HepG2 (cell line): ENCODE results near the gene PRSS8. TPM values are rescaled to one million over a fixed set of nuclear protein-coding genes. Genes with fewer than 3 reads are reported as not detected.

Source experiments
- AGO2 ChIP-seq: fragments of 200-400 bp; formaldehyde crosslinking; optimal IDR thresholded peaks from 2 replicates; pipeline ENCODE3; 2017; ENCODE audit warnings: mild to moderate bottlenecking, low read depth, low read length, moderate library complexity
- ATF2 ChIP-seq: sonication (generic); formaldehyde crosslinking; IDR thresholded peaks from 2 replicates; pipeline ENCODE4 v1.4.0; 2020; ENCODE audit warnings: missing genetic modification reagents
- CC2D1A ChIP-seq: sonication (generic); formaldehyde crosslinking; IDR thresholded peaks from 2 replicates; pipeline ENCODE4 v1.8.1; 2023; ENCODE audit warnings: mild to moderate bottlenecking, missing genetic modification reagents
- ETV6 ChIP-seq: sonication (generic); formaldehyde crosslinking; conservative IDR thresholded peaks from 2 replicates; pipeline ENCODE4 v1.4.0; 2020; ENCODE audit warnings: missing genetic modification reagents
- HNF1B ChIP-seq: sonication (generic); formaldehyde crosslinking; IDR thresholded peaks from 2 replicates; pipeline ENCODE4 v1.5.1; 2020; ENCODE audit warnings: mild to moderate bottlenecking, moderate library complexity, missing genetic modification reagents
- HOMEZ ChIP-seq: IDR thresholded peaks from 2 replicates; pipeline ENCODE4 v1.6.1; 2016; ENCODE audit warnings: low read depth
- IKZF5 ChIP-seq: IDR thresholded peaks from 2 replicates; pipeline ENCODE4 v1.6.1; 2018; ENCODE audit warnings: missing genetic modification reagents, mild to moderate bottlenecking, missing compliant biosample characterization
- JARID2 ChIP-seq: sonication (generic); formaldehyde crosslinking; IDR thresholded peaks from 2 replicates; pipeline ENCODE4 v1.8.1; 2023; ENCODE audit warnings: missing genetic modification reagents, inconsistent platforms; ENCODE audit not compliant: insufficient replicate concordance
- MLXIP ChIP-seq: sonication (generic); formaldehyde crosslinking; IDR thresholded peaks from 2 replicates; pipeline ENCODE4 v1.9.0; 2021; ENCODE audit warnings: missing genetic modification reagents, borderline replicate concordance
- NFKBIZ ChIP-seq: IDR thresholded peaks from 2 replicates; pipeline ENCODE4 v1.6.1; 2018; ENCODE audit warnings: missing genetic modification reagents, missing compliant biosample characterization
- NFYB ChIP-seq: sonication (generic); formaldehyde crosslinking; IDR thresholded peaks from 2 replicates; pipeline ENCODE4 v1.4.0; 2020; ENCODE audit warnings: missing genetic modification reagents
- RBFOX2 ChIP-seq: fragments of 200-400 bp; formaldehyde crosslinking; IDR thresholded peaks from 2 replicates; pipeline ENCODE4 v1.6.1; 2017; ENCODE audit warnings: low read depth, mild to moderate bottlenecking, low read length
- REPIN1 ChIP-seq: sonication (generic); formaldehyde crosslinking; IDR thresholded peaks from 2 replicates; pipeline ENCODE4 v1.8.0; 2022; ENCODE audit warnings: missing genetic modification reagents, low read depth, mild to moderate bottlenecking, borderline replicate concordance
- SSRP1 ChIP-seq: IDR thresholded peaks from 2 replicates; pipeline ENCODE4 v1.6.1; 2016; ENCODE audit warnings: control low read depth
- THAP8 ChIP-seq: sonication (generic); formaldehyde crosslinking; IDR thresholded peaks from 2 replicates; pipeline ENCODE4 v1.5.1; 2020; ENCODE audit warnings: missing genetic modification reagents, mild to moderate bottlenecking, borderline replicate concordance
- ZNF383 ChIP-seq: sonication (generic); formaldehyde crosslinking; IDR thresholded peaks from 2 replicates; pipeline ENCODE4 v1.4.0; 2020; ENCODE audit warnings: missing genetic modification reagents, mild to moderate bottlenecking, borderline replicate concordance
- ZNF501 ChIP-seq: sonication (generic); formaldehyde crosslinking; IDR thresholded peaks from 2 replicates; pipeline ENCODE4 v1.5.1; 2020; ENCODE audit warnings: mild to moderate bottlenecking, moderate library complexity, missing genetic modification reagents
- ZNF746 ChIP-seq: sonication (generic); formaldehyde crosslinking; IDR thresholded peaks from 2 replicates; pipeline ENCODE4 v1.8.0; 2022; ENCODE audit warnings: mild to moderate bottlenecking, missing genetic modification reagents
- polyA plus RNA-seq, 8 experiments: library from polyadenylated mRNA; depleted of rRNA in 3 of 8; stranded (reverse) in 7 of 8; unstranded in 1 of 8; fragments of >200 nt; fragmentation: Illumina TruSeq in 4 of 8; extraction: Trizol in 4 of 8; gene quantifications; 2 replicates each; pipeline versions ENCODE4 v1.2.1 to v1.2.3, GENCODE V29; 2011 to 2016; ENCODE audit warnings: low read depth in 4 of 8, missing spikeins in 1 of 8, mixed read lengths in 1 of 8; ENCODE audit not compliant: insufficient read depth in 1 of 8
- total RNA-seq, 5 experiments: library from RNA; depleted of rRNA; stranded (reverse); fragments of >200 nt; fragmentation: Illumina TruSeq; extraction: Trizol; gene quantifications; 2 replicates each; pipeline ENCODE4 v1.2.3, GENCODE V29; 2016; ENCODE audit warnings: low read depth in 1 of 5

PRSS8 gene
- total and polyA plus RNA-seq, 2 of the 13 experiments (the other 11 are each of a cell fraction or from before 2014, with no cell fraction given): 2.6 to 7.2 TPM

GRCh38 chr16:31082368-31083045, 53.0 kb downstream of the PRSS8 start (continued):
- TF ChIP-seq IKZF5 (CRISPR knock-in tag): no peak
- TF ChIP-seq REPIN1 (CRISPR knock-in tag): no peak
- peak; percentile 65 for TF ChIP-seq AGO2
- 0 out of 2 replicates have a peak, but pooled peaks have one; percentile 43 for TF ChIP-seq HNF1B (CRISPR knock-in tag)
- TF ChIP-seq CC2D1A (CRISPR knock-in tag): no peak
- TF ChIP-seq ZNF383 (CRISPR knock-in tag): no peak
- TF ChIP-seq ZNF501: no peak
- no peak for TF ChIP-seq THAP8 (CRISPR knock-in tag)
- TF ChIP-seq MLXIP (CRISPR knock-in tag): no peak
- TF ChIP-seq NFYB (CRISPR knock-in tag): no peak
- TF ChIP-seq SSRP1: 0 out of 2 replicates have a peak, but pooled peaks have one; percentile 59
- no peak for TF ChIP-seq NFKBIZ (CRISPR knock-in tag)
- no peak for TF ChIP-seq HOMEZ
- TF ChIP-seq RBFOX2: peak; percentile 49
- TF ChIP-seq JARID2 (CRISPR knock-in tag): no peak
- no peak for TF ChIP-seq ETV6 (CRISPR knock-in tag)
- TF ChIP-seq ZNF746 (CRISPR knock-in tag): no peak
- no peak for TF ChIP-seq ATF2
